ENCODE measurements around the gene TH.

TH gene

DNA sequence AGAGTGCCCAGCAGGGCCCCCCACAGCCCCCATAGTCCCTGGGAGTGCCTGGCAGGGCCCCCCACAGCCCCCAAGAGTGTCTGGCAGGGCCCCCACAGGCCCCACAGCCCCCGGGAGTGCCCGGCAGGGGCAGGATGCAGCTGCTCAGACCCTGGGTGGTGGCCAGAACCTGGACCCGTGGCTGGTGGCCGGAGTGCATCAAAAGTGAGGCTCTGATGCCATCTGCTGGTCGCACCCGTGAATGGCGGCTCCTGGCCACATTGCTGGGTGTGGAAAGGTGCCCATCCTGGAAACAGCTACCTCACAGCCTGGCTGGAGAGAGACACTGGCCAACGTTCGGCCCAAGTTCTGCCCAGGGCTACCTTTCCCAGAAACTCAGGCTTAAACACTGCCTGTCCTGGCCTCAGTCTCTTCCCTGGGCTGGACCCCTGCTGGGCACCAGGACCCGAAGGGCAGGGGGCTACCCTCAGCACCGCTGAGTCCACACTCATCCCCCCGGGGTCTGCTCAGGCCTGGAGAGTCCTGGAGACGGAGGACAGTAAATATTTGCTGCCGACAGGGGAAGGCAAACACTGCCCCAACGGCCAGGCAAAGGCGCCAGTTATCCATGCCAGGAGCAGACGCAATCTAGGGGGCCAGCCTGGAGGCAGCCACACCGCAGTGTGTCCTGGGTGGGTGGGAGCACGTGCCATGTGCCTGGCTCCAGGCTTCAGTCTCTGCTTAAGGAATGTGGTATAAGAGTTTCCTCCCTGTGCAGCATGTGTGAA lies 15.0 kb downstream of the TH start:
- peak in 1 of 3 donors; percentile 49 for DNase-seq
- CTCF ChIA-PET, result interaction anchor here (0.6 to 15.3 kb wide), 13 partner anchors 7 to 511 kb away, joined by 3 to 341 read pairs (median 4); partner anchors contain the start of gene SYT8
- Histone ChIP-seq H3K9me3 (ENCODE audit: control extremely low read depth in 1 of 5, control insufficient read depth in 4 of 5, insufficient read depth in 2 of 5, low read depth in 1 of 5, low read length in 4 of 5) (no peaks in the 10 kb centered on the region), H3K4me1 (ENCODE audit: control extremely low read depth in 1 of 4, control insufficient read depth in 4 of 4, insufficient read depth in 4 of 4, low read length in 3 of 4) (peaks cover 0 to 3% (median 2%) of the 10 kb centered on the region in 4 experiments), H3K27ac (ENCODE audit: insufficient read depth in 1 of 2, low read depth in 1 of 2, low read length in 2 of 2, poor library complexity in 1 of 2, severe bottlenecking in 2 of 2) (no peak overlapping the region), H3K27me3 (replicated peaks in 2 of 5; ENCODE audit: control insufficient read depth in 4 of 5, insufficient read depth in 5 of 5, low read length in 4 of 5) (peaks cover 0 to 3% (median 1%) of the 10 kb centered on the region in 5 experiments), H3K4me3 (ENCODE audit: control insufficient read depth in 1 of 7, extremely low read depth in 1 of 7, insufficient read depth in 4 of 7, low read depth in 2 of 7, low read length in 6 of 7) (no peak overlapping the region), H3K36me3 (ENCODE audit: control insufficient read depth in 4 of 4, insufficient read depth in 4 of 4, low read length in 3 of 4) (no peaks in the 10 kb centered on the region)
- POLR2A ChIA-PET, result no interaction called here
- 35% methylated on average over 19 of the region's 19 CpGs for WGBS (ENCODE audit: insufficient coverage)

DNA sequence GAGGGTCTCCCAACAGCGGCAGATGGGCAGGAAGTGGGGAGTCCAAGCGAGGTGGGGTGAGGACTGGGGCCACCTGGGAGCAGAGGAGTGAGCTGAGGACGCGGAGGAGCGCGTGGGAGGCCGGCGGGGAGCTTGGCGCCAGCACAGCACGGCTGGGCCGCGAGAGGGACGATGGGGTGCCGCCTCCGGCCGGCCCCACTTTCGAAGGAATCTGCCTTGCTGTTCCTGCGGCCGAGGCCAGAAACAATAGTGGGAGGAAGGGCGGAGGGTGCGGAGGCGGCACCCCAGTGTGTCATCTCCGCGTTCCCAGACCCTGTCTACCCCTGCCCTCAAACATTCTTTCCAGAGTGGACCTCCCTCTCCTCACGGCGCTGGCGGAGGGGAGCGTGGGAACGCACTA lies 16.1 kb downstream of the TH start:
- H3K4me1 ChIP-seq (ENCODE audit: control extremely low read depth in 1 of 4, control insufficient read depth in 4 of 4, insufficient read depth in 4 of 4, low read length in 3 of 4), result peaks cover 0 to 5% (median 2%) of the 10 kb centered on the region in 4 experiments
- WGBS (ENCODE audit: insufficient coverage), result 90% methylated on average over 26 of the region's 29 CpGs
- no peaks in the 10 kb centered on the region for H3K9me3 ChIP-seq (ENCODE audit: control extremely low read depth in 1 of 5, control insufficient read depth in 4 of 5, insufficient read depth in 2 of 5, low read depth in 1 of 5, low read length in 4 of 5)
- CTCF ChIA-PET, result interaction anchor here (0.6 to 15.3 kb wide), 8 partner anchors 8 to 448 kb away, joined by 3 to 341 read pairs (median 7); partner anchors contain the start of gene SYT8
- H3K4me3 ChIP-seq (ENCODE audit: control insufficient read depth in 1 of 7, extremely low read depth in 1 of 7, insufficient read depth in 4 of 7, low read depth in 2 of 7, low read length in 6 of 7), result no peak overlapping the region
- H3K27ac ChIP-seq (ENCODE audit: insufficient read depth in 1 of 2, low read depth in 1 of 2, low read length in 2 of 2, poor library complexity in 1 of 2, severe bottlenecking in 2 of 2), result no peak overlapping the region
- DNase-seq, result no peak
- H3K27me3 ChIP-seq (replicated peaks in 2 of 5; ENCODE audit: control insufficient read depth in 4 of 5, insufficient read depth in 5 of 5, low read length in 4 of 5), result peaks cover 0 to 10% (median 6%) of the 10 kb centered on the region in 5 experiments
- POLR2A ChIA-PET, result no interaction called here
- no peaks in the 10 kb centered on the region for H3K36me3 ChIP-seq (ENCODE audit: control insufficient read depth in 4 of 4, insufficient read depth in 4 of 4, low read length in 3 of 4)

DNA sequence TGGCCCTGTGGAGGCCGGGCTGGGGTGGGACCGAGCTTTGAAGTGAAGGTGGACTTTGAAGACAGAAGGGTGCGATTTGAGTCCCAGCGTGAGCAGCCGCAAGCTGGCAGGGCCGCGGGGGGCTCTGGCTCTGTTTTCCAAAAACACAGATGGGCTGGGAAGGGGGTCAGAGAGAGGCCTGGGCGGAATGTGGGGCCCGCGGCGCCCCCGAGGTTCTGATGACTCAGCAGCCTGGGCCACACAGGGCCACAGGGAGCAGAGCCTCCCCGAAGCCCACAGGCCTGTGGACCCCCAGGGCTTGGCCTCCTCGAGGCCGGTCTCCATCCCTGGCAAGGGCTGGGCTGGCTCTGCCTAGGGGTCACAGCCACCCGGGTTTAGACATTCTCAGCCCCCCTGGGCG lies 16.7 kb downstream of the TH start:
- no peak for DNase-seq
- H3K27ac ChIP-seq (ENCODE audit: insufficient read depth in 1 of 2, low read depth in 1 of 2, low read length in 2 of 2, poor library complexity in 1 of 2, severe bottlenecking in 2 of 2), result no peak overlapping the region
- POLR2A ChIA-PET, result no interaction called here
- no peaks in the 10 kb centered on the region for H3K9me3 ChIP-seq (ENCODE audit: control extremely low read depth in 1 of 5, control insufficient read depth in 4 of 5, insufficient read depth in 2 of 5, low read depth in 1 of 5, low read length in 4 of 5)
- peaks cover 0 to 16% (median 12%) of the 10 kb centered on the region in 5 experiments for H3K27me3 ChIP-seq (replicated peaks in 2 of 5; ENCODE audit: control insufficient read depth in 4 of 5, insufficient read depth in 5 of 5, low read length in 4 of 5)
- peaks cover 0 to 5% (median 2%) of the 10 kb centered on the region in 4 experiments for H3K4me1 ChIP-seq (ENCODE audit: control extremely low read depth in 1 of 4, control insufficient read depth in 4 of 4, insufficient read depth in 4 of 4, low read length in 3 of 4)
- H3K4me3 ChIP-seq (ENCODE audit: control insufficient read depth in 1 of 7, extremely low read depth in 1 of 7, insufficient read depth in 4 of 7, low read depth in 2 of 7, low read length in 6 of 7), result no peak overlapping the region
- no peaks in the 10 kb centered on the region for H3K36me3 ChIP-seq (ENCODE audit: control insufficient read depth in 4 of 4, insufficient read depth in 4 of 4, low read length in 3 of 4)
- WGBS (ENCODE audit: insufficient coverage), result 87% methylated on average over 13 of the region's 17 CpGs
- CTCF ChIA-PET, result interaction anchor here (1.3 to 15.3 kb wide), 11 partner anchors 8 to 515 kb away, joined by 3 to 341 read pairs (median 9); partner anchors contain the start of gene SYT8

DNA sequence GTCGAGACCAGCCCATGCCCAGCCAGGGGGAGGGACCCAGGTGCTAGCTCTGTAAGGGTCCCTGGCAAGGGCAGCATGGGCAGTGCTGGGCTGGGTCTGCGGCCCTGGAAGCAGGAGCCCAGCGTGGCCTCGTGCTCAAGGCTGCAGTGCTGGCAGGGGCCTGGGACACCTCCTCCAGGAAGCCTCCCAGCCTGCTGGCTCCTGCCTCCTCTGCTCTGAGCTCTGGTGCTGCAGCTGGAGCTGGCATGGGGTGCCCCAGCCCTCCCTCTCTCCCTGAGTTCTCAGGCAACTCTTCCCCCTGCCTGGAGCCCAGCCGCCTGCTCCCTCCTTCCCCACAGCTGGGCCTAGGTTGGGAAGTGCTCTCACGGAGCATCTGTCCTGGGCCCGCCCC lies 17.4 kb downstream of the TH start:
- Histone ChIP-seq H3K9me3 (ENCODE audit: control extremely low read depth in 1 of 5, control insufficient read depth in 4 of 5, insufficient read depth in 2 of 5, low read depth in 1 of 5, low read length in 4 of 5) (no peaks in the 10 kb centered on the region), H3K27ac (ENCODE audit: insufficient read depth in 1 of 2, low read depth in 1 of 2, low read length in 2 of 2, poor library complexity in 1 of 2, severe bottlenecking in 2 of 2) (no peak overlapping the region), H3K4me1 (ENCODE audit: control extremely low read depth in 1 of 4, control insufficient read depth in 4 of 4, insufficient read depth in 4 of 4, low read length in 3 of 4) (peaks cover 0 to 5% (median 2%) of the 10 kb centered on the region in 4 experiments), H3K27me3 (replicated peaks in 2 of 5; ENCODE audit: control insufficient read depth in 4 of 5, insufficient read depth in 5 of 5, low read length in 4 of 5) (peaks cover 0 to 23% (median 14%) of the 10 kb centered on the region in 5 experiments), H3K36me3 (ENCODE audit: control insufficient read depth in 4 of 4, insufficient read depth in 4 of 4, low read length in 3 of 4) (no peaks in the 10 kb centered on the region), H3K4me3 (ENCODE audit: control insufficient read depth in 1 of 7, extremely low read depth in 1 of 7, insufficient read depth in 4 of 7, low read depth in 2 of 7, low read length in 6 of 7) (no peak overlapping the region)
- CTCF ChIA-PET, result interaction anchor here (1.0 to 15.3 kb wide), 13 partner anchors 8 to 514 kb away, joined by 3 to 341 read pairs (median 7); partner anchors contain the start of gene SYT8
- POLR2A ChIA-PET, result no interaction called here
- 90% methylated on average over 6 of the region's 7 CpGs for WGBS (ENCODE audit: insufficient coverage)
- DNase-seq, result no peak

DNA sequence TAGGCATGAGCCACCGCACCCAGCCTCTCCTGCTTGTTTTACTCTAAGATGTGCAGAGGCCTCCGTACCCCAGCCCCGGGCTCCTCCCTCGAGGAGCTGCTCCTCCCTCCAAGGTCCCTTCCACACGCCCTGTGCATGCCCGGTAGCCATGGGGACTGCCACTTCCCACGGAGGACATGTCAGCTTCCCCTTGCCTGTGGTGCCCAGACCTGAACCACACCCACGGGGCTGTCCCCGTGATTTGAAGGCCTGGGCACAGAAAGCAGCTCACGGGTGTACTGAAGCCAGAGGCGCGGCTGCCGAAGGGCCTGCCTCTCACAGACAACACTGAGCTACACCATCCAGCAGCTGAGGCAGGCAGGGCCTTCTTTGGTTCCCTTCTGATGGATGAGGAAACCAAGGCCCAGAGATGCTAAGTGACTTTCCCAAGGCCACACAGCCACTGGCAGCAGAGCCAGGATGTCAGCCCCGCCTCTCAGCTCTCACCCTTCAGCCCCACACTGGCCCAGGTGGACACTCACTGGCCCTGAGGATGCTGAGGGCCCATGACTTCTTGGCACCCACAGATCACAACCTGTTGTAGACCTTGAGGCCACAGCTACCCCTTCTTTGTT lies 17.9 kb downstream of the TH start:
- 61% methylated on average over 13 of the region's 14 CpGs for WGBS (ENCODE audit: insufficient coverage)
- Histone ChIP-seq H3K9me3 (ENCODE audit: control extremely low read depth in 1 of 5, control insufficient read depth in 4 of 5, insufficient read depth in 2 of 5, low read depth in 1 of 5, low read length in 4 of 5) (no peaks in the 10 kb centered on the region), H3K4me3 (ENCODE audit: control insufficient read depth in 1 of 7, extremely low read depth in 1 of 7, insufficient read depth in 4 of 7, low read depth in 2 of 7, low read length in 6 of 7) (no peak overlapping the region), H3K27me3 (replicated peaks in 2 of 5; ENCODE audit: control insufficient read depth in 4 of 5, insufficient read depth in 5 of 5, low read length in 4 of 5) (peaks cover 0 to 28% (median 19%) of the 10 kb centered on the region in 5 experiments), H3K4me1 (ENCODE audit: control extremely low read depth in 1 of 4, control insufficient read depth in 4 of 4, insufficient read depth in 4 of 4, low read length in 3 of 4) (peaks cover 0 to 5% (median 2%) of the 10 kb centered on the region in 4 experiments), H3K36me3 (ENCODE audit: control insufficient read depth in 4 of 4, insufficient read depth in 4 of 4, low read length in 3 of 4) (no peaks in the 10 kb centered on the region), H3K27ac (ENCODE audit: insufficient read depth in 1 of 2, low read depth in 1 of 2, low read length in 2 of 2, poor library complexity in 1 of 2, severe bottlenecking in 2 of 2) (no peak overlapping the region)
- no peak for DNase-seq
- ChIA-PET CTCF (interaction anchor here (0.7 to 15.3 kb wide), 17 partner anchors 8 to 514 kb away, joined by 3 to 341 read pairs (median 6); partner anchors contain the start of gene SYT8), POLR2A (no interaction called here)

DNA sequence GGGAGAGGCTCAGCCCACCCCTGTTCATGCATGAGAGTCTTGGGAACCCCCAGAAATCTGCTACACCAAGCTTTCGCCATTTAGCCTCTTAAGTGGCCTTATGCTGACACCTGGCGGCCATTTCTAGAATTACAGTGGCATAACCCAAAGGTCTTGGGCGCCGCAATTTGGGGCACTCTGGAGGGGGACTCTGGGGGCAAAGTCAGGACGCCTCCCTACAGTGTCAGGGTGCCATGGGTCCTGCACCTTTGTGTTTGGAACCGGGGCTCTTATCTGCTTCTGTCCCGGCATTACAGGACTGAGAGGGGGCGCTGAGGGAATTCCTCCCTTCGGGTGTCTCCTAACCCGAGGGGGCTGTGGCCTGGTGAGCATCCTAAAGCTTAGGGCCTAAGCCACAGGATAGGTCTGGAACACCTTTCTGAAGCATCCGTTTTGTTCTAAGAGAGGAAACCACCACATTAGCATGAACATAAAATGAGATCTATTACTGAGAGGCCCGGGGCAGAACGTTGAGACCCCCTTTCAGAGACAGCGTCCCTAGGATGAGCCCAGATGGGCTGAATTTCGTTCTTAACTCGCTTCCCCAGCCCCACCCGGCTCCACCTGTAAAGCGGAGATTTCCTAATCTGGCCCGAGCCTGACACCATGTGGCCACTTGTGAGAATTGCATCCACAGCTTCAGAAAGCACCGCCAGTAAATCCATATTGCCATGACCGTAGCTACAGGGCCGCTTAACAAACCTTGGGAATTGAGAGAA lies 19.9 kb downstream of the TH start:
- ChIA-PET POLR2A (interaction anchor here (1.0 kb wide), 2 partner anchors 114 to 115 kb away, joined by 4 read pairs; no protein-coding TSS in a partner anchor), CTCF (interaction anchor here (0.6 to 15.3 kb wide), 45 partner anchors 9 to 501 kb away, joined by 3 to 341 read pairs (median 5); partner anchors contain the start of genes IGF2, INS, SYT8 and TH)
- H3K27me3 ChIP-seq (replicated peaks in 2 of 5; ENCODE audit: control insufficient read depth in 4 of 5, insufficient read depth in 5 of 5, low read length in 4 of 5), result peaks cover 0 to 48% (median 23%) of the 10 kb centered on the region in 5 experiments
- 5% methylated on average over 17 of the region's 22 CpGs for WGBS (ENCODE audit: insufficient coverage)
- H3K4me1 ChIP-seq (ENCODE audit: control extremely low read depth in 1 of 4, control insufficient read depth in 4 of 4, insufficient read depth in 4 of 4, low read length in 3 of 4), result peaks cover 0 to 7% (median 2%) of the 10 kb centered on the region in 4 experiments
- no peak overlapping the region for H3K4me3 ChIP-seq (ENCODE audit: control insufficient read depth in 1 of 7, extremely low read depth in 1 of 7, insufficient read depth in 4 of 7, low read depth in 2 of 7, low read length in 6 of 7)
- no peaks in the 10 kb centered on the region for H3K9me3 ChIP-seq (ENCODE audit: control extremely low read depth in 1 of 5, control insufficient read depth in 4 of 5, insufficient read depth in 2 of 5, low read depth in 1 of 5, low read length in 4 of 5)
- DNase-seq, result peak; percentile 74 to 89 (median 83)
- H3K27ac ChIP-seq (ENCODE audit: insufficient read depth in 1 of 2, low read depth in 1 of 2, low read length in 2 of 2, poor library complexity in 1 of 2, severe bottlenecking in 2 of 2), result no peak overlapping the region
- H3K36me3 ChIP-seq (ENCODE audit: control insufficient read depth in 4 of 4, insufficient read depth in 4 of 4, low read length in 3 of 4), result no peaks in the 10 kb centered on the region

Data from common myeloid progenitor, CD34-positive (primary cell).